WTC11 (cell line): ENCODE results near the gene CCNA1. TPM values are rescaled to one million over a fixed set of nuclear protein-coding genes. Genes with fewer than 3 reads are reported as not detected.

Source experiments
- ATAC-seq: fragments of 200-7000 bp; cut with Tn5 transposase; 2 replicates; pipeline ENCODE4 v1.10.0; 2021; ENCODE audit warnings: mild to moderate bottlenecking, moderate library complexity
- CTCF ChIA-PET: fragments of 300-600 bp; sonication (Branson Sonifier 250); formaldehyde crosslinking; loops from one replicate; lab custom pipeline; 2021; ENCODE audit warnings: antibody characterized with exemption; lab: Charles Lee
- POLR2A ChIA-PET: fragments of 350-600 bp; sonication (Branson Sonifier 250); formaldehyde crosslinking; loops from one replicate; lab custom pipeline; 2021; ENCODE audit warnings: antibody characterized with exemption; lab: Charles Lee
- DNase-seq: peaks from one replicate; pipeline ENCODE4 v3.0.0; 2021; ENCODE audit warnings: low spot score
- H3K27ac Mint-ChIP-seq: 2 replicates; pipeline ENCODE4 v1.8.0; 2021; ENCODE audit warnings: mixed read lengths
- H3K27me3 Mint-ChIP-seq: 2 replicates; pipeline ENCODE4 v1.8.0; 2021; ENCODE audit warnings: low read depth, mild to moderate bottlenecking, moderate library complexity, mixed read lengths
- H3K36me3 Mint-ChIP-seq: 2 replicates; pipeline ENCODE4 v1.8.0; 2021; ENCODE audit warnings: mixed read lengths
- H3K4me1 Mint-ChIP-seq: 2 replicates; pipeline ENCODE4 v1.8.0; 2022; ENCODE audit warnings: mixed read lengths
- H3K4me3 Mint-ChIP-seq: 2 replicates; pipeline ENCODE4 v1.8.0; 2021; ENCODE audit warnings: mild to moderate bottlenecking, moderate library complexity, mixed read lengths
- H3K9me3 Mint-ChIP-seq: 2 replicates; pipeline ENCODE4 v1.8.0; 2021; ENCODE audit warnings: mixed read lengths
- ESRRA ChIP-seq: sonication (generic); formaldehyde crosslinking; IDR thresholded peaks from 2 replicates; pipeline ENCODE4 v1.8.1; 2022; ENCODE audit warnings: mild to moderate bottlenecking, missing genetic modification reagents, borderline replicate concordance
- FOXP1 ChIP-seq: sonication (generic); formaldehyde crosslinking; IDR thresholded peaks from 2 replicates; pipeline ENCODE4 v1.8.0; 2022; ENCODE audit warnings: missing genetic modification reagents, mild to moderate bottlenecking, moderate library complexity, borderline replicate concordance
- JUN ChIP-seq: sonication (generic); formaldehyde crosslinking; IDR thresholded peaks from 2 replicates; pipeline ENCODE4 v1.8.0; 2023; ENCODE audit warnings: mild to moderate bottlenecking, missing genetic modification reagents
- KAT7 ChIP-seq: sonication (generic); formaldehyde crosslinking; IDR thresholded peaks from 2 replicates; pipeline ENCODE4 v1.8.1; 2023; ENCODE audit warnings: missing genetic modification reagents, mild to moderate bottlenecking, borderline replicate concordance
- MXD4 ChIP-seq: fragments of 250-450 bp; sonication (Bioruptor Pico); IDR thresholded peaks from 2 replicates; pipeline ENCODE4 v1.8.0; 2021; ENCODE audit warnings: mild to moderate bottlenecking, moderate library complexity, borderline replicate concordance
- NFATC4 ChIP-seq: fragments of 250-450 bp; sonication (Bioruptor Pico); IDR thresholded peaks from 2 replicates; pipeline ENCODE4 v1.9.0; 2021; ENCODE audit warnings: mild to moderate bottlenecking
- NR3C1 ChIP-seq: sonication (generic); formaldehyde crosslinking; conservative IDR thresholded peaks from 2 replicates; pipeline ENCODE4 v1.8.1; 2023; ENCODE audit warnings: low read depth, mild to moderate bottlenecking, missing genetic modification reagents
- PRRX2 ChIP-seq: fragments of 250-450 bp; sonication (Bioruptor Pico); IDR thresholded peaks from 2 replicates; pipeline ENCODE4 v1.8.0; 2021; ENCODE audit warnings: mild to moderate bottlenecking
- SMAD4 ChIP-seq: sonication (generic); formaldehyde crosslinking; IDR thresholded peaks from 2 replicates; pipeline ENCODE4 v1.8.0; 2022; ENCODE audit warnings: mild to moderate bottlenecking, missing genetic modification reagents
- SP1 ChIP-seq: sonication (generic); formaldehyde crosslinking; conservative IDR thresholded peaks from 2 replicates; pipeline ENCODE4 v1.8.1; 2022; ENCODE audit warnings: missing genetic modification reagents
- ZNF219 ChIP-seq: sonication (generic); formaldehyde crosslinking; IDR thresholded peaks from 2 replicates; pipeline ENCODE4 v1.8.0; 2023; ENCODE audit warnings: missing genetic modification reagents, mild to moderate bottlenecking, borderline replicate concordance
- ZNF232 ChIP-seq: sonication (generic); formaldehyde crosslinking; IDR thresholded peaks from 2 replicates; pipeline ENCODE4 v1.8.0; 2022; ENCODE audit warnings: mild to moderate bottlenecking, missing genetic modification reagents
- ZNF263 ChIP-seq: sonication (generic); formaldehyde crosslinking; IDR thresholded peaks from 2 replicates; pipeline ENCODE4 v1.8.1; 2022; ENCODE audit warnings: low read depth, mild to moderate bottlenecking, moderate library complexity, missing genetic modification reagents
- ZNF317 ChIP-seq: sonication (generic); formaldehyde crosslinking; IDR thresholded peaks from 2 replicates; pipeline ENCODE4 v1.8.1; 2023; ENCODE audit warnings: low read depth, mild to moderate bottlenecking, moderate library complexity, missing genetic modification reagents, borderline replicate concordance
- ZNF423 ChIP-seq: fragments of 250-450 bp; sonication (Bioruptor Pico); IDR thresholded peaks from 2 replicates; pipeline ENCODE4 v2.1.2; 2022; ENCODE audit warnings: mild to moderate bottlenecking, moderate library complexity
- total RNA-seq: library from RNA; stranded (reverse); gene quantifications from 3 replicates; pipeline ENCODE4 v1.2.3, GENCODE V29; 2021
- TF ChIP-seq, protein P1 (sequence below): sonication (generic); formaldehyde crosslinking; IDR thresholded peaks from 2 replicates; pipeline ENCODE4 v1.8.1; 2023; ENCODE audit warnings: mild to moderate bottlenecking, missing genetic modification reagents, moderate library complexity
- TF ChIP-seq, protein P2 (sequence below): sonication (generic); formaldehyde crosslinking; IDR thresholded peaks from 2 replicates; pipeline ENCODE4 v1.8.0; 2022; ENCODE audit warnings: mild to moderate bottlenecking, missing genetic modification reagents
- TF ChIP-seq, protein P3 (sequence below): fragments of 250-450 bp; sonication (Bioruptor Pico); IDR thresholded peaks from 2 replicates; pipeline ENCODE4 v2.1.2; 2022; ENCODE audit warnings: mild to moderate bottlenecking, moderate library complexity
- TF ChIP-seq, protein P4 (sequence below): sonication (generic); formaldehyde crosslinking; conservative IDR thresholded peaks from 2 replicates; pipeline ENCODE4 v1.8.1; 2023; ENCODE audit warnings: mild to moderate bottlenecking, low read depth, missing genetic modification reagents, moderate library complexity
- TF ChIP-seq, protein P5 (sequence below): sonication (generic); formaldehyde crosslinking; IDR thresholded peaks from 2 replicates; pipeline ENCODE4 v1.8.0; 2023; ENCODE audit warnings: mild to moderate bottlenecking, missing genetic modification reagents

CCNA1 gene
- total RNA-seq, 1 experiment from 2014 or later: 3.8 TPM

DNA sequence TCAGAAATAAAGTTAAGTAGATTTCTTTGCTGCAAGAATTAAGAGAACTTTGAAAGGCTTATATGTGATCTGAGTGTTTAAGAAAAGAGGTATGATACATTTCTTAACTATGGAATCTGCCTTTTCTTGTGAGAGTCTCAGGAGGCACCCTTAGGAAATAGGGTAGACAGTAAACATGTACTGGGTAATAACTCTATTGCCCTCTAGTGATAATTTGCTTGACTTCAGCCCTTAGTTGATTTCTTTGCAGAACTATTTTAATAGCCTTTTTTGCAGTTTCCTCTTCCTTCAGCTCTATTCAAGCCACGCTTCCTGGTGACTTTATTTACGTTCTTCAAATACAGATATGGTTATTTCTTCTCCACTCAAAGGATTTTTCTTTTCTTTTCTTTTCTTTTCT lies 37.0 kb upstream of the CCNA1 start:
- ChIA-PET CTCF (interaction anchor here (0.7 to 3.0 kb wide), 3 partner anchors 49 to 112 kb away, joined by 3 to 24 read pairs (median 15); partner anchors contain the start of gene SPART), POLR2A (interaction anchor here (0.6 to 0.7 kb wide), 2 partner anchors 50 to 318 kb away, joined by 3 to 5 read pairs; no protein-coding TSS in a partner anchor)
- TF ChIP-seq ZNF263 (no peak), ZNF232 (CRISPR knock-in tag) (no peak), KAT7 (CRISPR knock-in tag) (no peak), FOXP1 (no peak), NFATC4 (CRISPR knock-in tag) (no peak), PRRX2 (CRISPR knock-in tag) (no peak), SMAD4 (CRISPR knock-in tag) (no peak), MXD4 (CRISPR knock-in tag) (no peak), ZNF317 (CRISPR knock-in tag) (no peak), ZNF219 (no peak), NR3C1 (CRISPR knock-in tag) (no peak), SP1 (no peak), ZNF423 (CRISPR knock-in tag) (no peak), JUN (CRISPR knock-in tag) (no peak), ESRRA (CRISPR knock-in tag) (no peak)
- TF ChIP-seq, protein P1, sequence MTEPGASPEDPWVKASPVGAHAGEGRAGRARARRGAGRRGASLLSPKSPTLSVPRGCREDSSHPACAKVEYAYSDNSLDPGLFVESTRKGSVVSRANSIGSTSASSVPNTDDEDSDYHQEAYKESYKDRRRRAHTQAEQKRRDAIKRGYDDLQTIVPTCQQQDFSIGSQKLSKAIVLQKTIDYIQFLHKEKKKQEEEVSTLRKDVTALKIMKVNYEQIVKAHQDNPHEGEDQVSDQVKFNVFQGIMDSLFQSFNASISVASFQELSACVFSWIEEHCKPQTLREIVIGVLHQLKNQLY (CRISPR knock-in tag): no peak
- TF ChIP-seq, protein P2, sequence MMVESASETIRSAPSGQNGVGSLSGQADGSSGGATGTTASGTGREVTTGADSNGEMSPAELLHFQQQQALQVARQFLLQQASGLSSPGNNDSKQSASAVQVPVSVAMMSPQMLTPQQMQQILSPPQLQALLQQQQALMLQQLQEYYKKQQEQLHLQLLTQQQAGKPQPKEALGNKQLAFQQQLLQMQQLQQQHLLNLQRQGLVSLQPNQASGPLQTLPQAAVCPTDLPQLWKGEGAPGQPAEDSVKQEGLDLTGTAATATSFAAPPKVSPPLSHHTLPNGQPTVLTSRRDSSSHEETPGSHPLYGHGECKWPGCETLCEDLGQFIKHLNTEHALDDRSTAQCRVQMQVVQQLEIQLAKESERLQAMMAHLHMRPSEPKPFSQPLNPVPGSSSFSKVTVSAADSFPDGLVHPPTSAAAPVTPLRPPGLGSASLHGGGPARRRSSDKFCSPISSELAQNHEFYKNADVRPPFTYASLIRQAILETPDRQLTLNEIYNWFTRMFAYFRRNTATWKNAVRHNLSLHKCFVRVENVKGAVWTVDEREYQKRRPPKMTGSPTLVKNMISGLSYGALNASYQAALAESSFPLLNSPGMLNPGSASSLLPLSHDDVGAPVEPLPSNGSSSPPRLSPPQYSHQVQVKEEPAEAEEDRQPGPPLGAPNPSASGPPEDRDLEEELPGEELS (CRISPR knock-in tag): no peak
- TF ChIP-seq, protein P3, sequence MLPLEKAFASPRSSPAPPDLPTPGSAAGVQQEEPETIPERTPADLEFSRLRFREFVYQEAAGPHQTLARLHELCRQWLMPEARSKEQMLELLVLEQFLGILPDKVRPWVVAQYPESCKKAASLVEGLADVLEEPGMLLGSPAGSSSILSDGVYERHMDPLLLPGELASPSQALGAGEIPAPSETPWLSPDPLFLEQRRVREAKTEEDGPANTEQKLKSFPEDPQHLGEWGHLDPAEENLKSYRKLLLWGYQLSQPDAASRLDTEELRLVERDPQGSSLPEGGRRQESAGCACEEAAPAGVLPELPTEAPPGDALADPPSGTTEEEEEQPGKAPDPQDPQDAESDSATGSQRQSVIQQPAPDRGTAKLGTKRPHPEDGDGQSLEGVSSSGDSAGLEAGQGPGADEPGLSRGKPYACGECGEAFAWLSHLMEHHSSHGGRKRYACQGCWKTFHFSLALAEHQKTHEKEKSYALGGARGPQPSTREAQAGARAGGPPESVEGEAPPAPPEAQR (CRISPR knock-in tag): no peak
- TF ChIP-seq, protein P4, sequence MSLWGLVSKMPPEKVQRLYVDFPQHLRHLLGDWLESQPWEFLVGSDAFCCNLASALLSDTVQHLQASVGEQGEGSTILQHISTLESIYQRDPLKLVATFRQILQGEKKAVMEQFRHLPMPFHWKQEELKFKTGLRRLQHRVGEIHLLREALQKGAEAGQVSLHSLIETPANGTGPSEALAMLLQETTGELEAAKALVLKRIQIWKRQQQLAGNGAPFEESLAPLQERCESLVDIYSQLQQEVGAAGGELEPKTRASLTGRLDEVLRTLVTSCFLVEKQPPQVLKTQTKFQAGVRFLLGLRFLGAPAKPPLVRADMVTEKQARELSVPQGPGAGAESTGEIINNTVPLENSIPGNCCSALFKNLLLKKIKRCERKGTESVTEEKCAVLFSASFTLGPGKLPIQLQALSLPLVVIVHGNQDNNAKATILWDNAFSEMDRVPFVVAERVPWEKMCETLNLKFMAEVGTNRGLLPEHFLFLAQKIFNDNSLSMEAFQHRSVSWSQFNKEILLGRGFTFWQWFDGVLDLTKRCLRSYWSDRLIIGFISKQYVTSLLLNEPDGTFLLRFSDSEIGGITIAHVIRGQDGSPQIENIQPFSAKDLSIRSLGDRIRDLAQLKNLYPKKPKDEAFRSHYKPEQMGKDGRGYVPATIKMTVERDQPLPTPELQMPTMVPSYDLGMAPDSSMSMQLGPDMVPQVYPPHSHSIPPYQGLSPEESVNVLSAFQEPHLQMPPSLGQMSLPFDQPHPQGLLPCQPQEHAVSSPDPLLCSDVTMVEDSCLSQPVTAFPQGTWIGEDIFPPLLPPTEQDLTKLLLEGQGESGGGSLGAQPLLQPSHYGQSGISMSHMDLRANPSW (CRISPR knock-in tag): no peak
- TF ChIP-seq, protein P5, sequence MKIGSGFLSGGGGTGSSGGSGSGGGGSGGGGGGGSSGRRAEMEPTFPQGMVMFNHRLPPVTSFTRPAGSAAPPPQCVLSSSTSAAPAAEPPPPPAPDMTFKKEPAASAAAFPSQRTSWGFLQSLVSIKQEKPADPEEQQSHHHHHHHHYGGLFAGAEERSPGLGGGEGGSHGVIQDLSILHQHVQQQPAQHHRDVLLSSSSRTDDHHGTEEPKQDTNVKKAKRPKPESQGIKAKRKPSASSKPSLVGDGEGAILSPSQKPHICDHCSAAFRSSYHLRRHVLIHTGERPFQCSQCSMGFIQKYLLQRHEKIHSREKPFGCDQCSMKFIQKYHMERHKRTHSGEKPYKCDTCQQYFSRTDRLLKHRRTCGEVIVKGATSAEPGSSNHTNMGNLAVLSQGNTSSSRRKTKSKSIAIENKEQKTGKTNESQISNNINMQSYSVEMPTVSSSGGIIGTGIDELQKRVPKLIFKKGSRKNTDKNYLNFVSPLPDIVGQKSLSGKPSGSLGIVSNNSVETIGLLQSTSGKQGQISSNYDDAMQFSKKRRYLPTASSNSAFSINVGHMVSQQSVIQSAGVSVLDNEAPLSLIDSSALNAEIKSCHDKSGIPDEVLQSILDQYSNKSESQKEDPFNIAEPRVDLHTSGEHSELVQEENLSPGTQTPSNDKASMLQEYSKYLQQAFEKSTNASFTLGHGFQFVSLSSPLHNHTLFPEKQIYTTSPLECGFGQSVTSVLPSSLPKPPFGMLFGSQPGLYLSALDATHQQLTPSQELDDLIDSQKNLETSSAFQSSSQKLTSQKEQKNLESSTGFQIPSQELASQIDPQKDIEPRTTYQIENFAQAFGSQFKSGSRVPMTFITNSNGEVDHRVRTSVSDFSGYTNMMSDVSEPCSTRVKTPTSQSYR (CRISPR knock-in tag): no peak
- no peak overlapping the region for H3K4me3 Mint-ChIP-seq
- H3K36me3 Mint-ChIP-seq: no peaks in the 10 kb centered on the region
- H3K27me3 Mint-ChIP-seq: no peaks in the 10 kb centered on the region
- no peak overlapping the region for H3K27ac Mint-ChIP-seq
- ATAC-seq (peak; percentile 69), DNase-seq (no peak)
- H3K4me1 Mint-ChIP-seq: no peaks in the 10 kb centered on the region
- H3K9me3 Mint-ChIP-seq: peaks cover 16% of the 10 kb centered on the region
